Measurements from ENCODE around the gene PCDHAC1.

Gene PCDHAC1

DNA sequence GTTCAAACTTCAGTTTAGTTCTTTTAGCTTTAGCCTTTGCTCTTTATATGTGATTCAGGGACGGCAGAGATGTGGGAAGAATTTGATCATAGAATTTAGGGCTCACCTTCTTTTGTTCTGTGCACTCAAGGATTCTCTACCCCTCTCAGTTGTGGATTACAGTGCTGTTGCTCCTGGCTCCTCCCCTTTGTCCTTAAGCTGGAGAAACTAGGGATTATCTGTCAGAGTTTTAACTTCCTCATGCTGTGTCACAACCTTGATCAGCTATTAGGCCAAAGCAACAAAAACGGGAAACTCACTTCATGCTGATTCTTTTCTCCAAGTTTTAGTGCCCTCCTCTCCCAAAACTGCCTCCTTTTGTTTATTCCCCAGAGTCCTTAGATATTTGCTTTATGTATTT is 27.1 kb downstream of the PCDHAC1 start:
- Mint-ChIP-seq H3K27me3 (peaks cover 5% of the 10 kb centered on the region), H3K27ac (no peak overlapping the region), H3K9me3 (no peaks in the 10 kb centered on the region), H3K4me1 (no peaks in the 10 kb centered on the region), H3K4me3 (no peak overlapping the region), H3K36me3 (no peaks in the 10 kb centered on the region)

DNA sequence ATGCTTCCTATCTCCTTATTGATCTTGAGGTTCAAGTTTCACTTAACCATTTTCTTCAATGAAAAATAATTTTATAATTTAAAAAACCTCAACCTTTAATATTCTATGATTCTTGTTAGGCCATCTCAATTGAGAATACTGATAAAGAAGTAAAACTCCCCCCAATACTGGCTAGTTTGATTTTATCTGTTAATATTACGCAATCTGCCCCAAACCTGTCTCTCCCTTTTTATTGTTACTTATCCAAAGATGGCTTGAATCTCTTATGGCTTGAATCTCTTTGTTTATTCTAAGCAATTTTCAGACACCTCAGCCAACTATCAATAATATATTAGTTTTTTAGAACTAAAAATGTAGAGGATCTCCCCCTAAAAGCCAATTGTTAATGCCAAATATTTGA is 36.1 kb downstream of the PCDHAC1 start:
- Mint-ChIP-seq H3K27ac (no peak overlapping the region), H3K4me1 (no peaks in the 10 kb centered on the region), H3K9me3 (peaks cover 4% of the 10 kb centered on the region), H3K4me3 (no peak overlapping the region), H3K27me3 (peaks cover 38% of the 10 kb centered on the region), H3K36me3 (no peaks in the 10 kb centered on the region)

DNA sequence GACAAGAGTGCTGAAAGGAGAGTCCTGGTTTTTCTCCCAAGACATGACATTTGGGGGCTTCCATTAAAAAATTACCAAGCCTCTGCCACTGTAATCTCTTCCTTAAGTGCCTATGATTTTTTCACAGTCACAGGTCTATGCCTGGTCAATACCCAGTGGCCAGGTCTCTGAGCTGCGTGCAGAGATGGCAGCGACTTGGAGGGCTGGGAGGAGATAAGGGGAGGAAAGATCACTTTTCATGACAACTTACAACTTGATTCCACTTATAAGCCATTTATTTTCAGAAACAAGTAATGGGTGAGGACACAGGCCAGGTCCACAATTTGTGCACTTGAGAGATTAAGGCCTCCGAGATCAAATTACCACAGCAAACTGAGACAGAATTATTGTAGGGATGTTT is 38.3 kb downstream of the PCDHAC1 start:
- no peak overlapping the region for H3K4me3 Mint-ChIP-seq
- no peaks in the 10 kb centered on the region for H3K4me1 Mint-ChIP-seq
- H3K27me3 Mint-ChIP-seq, result peaks cover 46% of the 10 kb centered on the region
- H3K27ac Mint-ChIP-seq, result no peak overlapping the region
- no peaks in the 10 kb centered on the region for H3K36me3 Mint-ChIP-seq
- peaks cover 4% of the 10 kb centered on the region for H3K9me3 Mint-ChIP-seq

DNA sequence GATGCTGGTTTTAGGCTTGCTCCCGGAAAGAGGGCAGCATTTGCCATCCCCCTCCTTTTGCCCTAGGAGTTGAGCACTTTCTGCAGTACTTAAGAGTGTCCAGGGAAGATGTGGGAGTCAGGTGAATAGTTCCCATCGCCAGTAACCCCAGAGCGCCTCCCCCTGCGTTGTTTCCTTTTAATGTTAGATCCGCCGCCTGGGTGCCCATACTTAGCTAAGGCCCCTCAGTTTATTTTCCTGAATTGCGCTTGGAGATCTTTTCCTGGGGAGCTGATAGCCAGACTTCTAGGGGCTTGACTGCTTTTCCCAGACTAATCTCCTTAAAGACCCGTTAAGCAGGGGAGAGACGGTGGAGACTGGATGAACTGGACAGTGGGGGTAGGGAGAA is 39.8 kb downstream of the PCDHAC1 start:
- no peak overlapping the region for H3K27ac Mint-ChIP-seq
- no peaks in the 10 kb centered on the region for H3K36me3 Mint-ChIP-seq
- H3K27me3 Mint-ChIP-seq, result peaks cover 45% of the 10 kb centered on the region
- peak overlapping the region; percentile 58 for H3K4me3 Mint-ChIP-seq
- H3K4me1 Mint-ChIP-seq, result no peaks in the 10 kb centered on the region
- H3K9me3 Mint-ChIP-seq, result peaks cover 4% of the 10 kb centered on the region

DNA sequence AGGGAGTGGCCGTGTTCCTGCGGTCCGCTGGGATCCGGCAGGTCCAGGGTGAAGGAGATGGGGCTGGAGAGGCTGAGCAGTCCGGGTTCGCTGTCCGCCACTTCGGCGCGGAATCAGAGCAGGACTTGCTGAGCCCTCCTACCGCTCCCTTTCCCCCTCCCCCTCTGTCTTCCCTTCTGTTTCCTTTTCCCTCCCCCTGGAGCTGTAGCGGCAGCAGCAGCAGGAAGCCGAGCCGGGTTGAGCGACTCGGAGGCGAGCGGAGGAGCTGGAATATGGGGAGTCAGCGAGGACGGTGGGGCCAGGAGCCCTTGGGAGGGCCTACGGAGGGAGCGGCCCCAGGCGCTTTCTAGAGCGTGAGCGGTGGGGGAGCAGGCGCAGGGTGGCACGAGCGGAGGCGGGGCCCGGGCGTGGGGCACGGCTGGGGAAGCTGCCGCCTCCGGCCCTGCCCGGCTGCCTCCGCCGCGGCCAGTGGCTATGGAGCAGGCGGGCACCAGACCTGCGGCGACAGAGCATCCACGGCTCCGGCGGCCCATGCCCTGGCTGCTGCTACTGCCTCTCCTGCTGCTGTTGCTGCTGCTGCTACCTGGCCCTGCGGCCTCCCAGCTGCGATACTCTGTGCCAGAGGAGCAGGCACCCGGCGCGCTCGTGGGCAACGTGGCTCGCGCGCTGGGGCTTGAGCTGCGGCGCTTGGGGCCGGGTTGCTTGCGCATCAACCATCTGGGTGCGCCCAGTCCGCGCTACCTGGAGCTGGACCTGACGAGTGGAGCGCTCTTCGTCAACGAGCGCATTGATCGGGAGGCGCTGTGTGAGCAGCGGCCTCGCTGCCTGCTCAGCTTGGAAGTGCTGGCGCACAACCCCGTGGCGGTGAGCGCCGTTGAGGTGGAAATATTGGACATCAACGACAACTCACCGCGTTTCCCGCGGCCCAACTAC is 40.5 kb downstream of the PCDHAC1 start, which contains the start of gene PCDHAC2:
TSS of gene PCDHAC2 (plus strand) at position 184 of the 933 bp plus-strand sequence. CDS start at position 475, 291 bp downstream.
- peaks cover 42% of the 10 kb centered on the region for H3K27me3 Mint-ChIP-seq
- H3K4me3 Mint-ChIP-seq, result peak within 1 kb of the TSS; percentile 58
- H3K27ac Mint-ChIP-seq, result no peak within 1 kb of the TSS
- H3K4me1 Mint-ChIP-seq, result no peaks in the 10 kb centered on the region
- no peaks in the 10 kb centered on the region for H3K36me3 Mint-ChIP-seq
- peaks cover 4% of the 10 kb centered on the region for H3K9me3 Mint-ChIP-seq

DNA sequence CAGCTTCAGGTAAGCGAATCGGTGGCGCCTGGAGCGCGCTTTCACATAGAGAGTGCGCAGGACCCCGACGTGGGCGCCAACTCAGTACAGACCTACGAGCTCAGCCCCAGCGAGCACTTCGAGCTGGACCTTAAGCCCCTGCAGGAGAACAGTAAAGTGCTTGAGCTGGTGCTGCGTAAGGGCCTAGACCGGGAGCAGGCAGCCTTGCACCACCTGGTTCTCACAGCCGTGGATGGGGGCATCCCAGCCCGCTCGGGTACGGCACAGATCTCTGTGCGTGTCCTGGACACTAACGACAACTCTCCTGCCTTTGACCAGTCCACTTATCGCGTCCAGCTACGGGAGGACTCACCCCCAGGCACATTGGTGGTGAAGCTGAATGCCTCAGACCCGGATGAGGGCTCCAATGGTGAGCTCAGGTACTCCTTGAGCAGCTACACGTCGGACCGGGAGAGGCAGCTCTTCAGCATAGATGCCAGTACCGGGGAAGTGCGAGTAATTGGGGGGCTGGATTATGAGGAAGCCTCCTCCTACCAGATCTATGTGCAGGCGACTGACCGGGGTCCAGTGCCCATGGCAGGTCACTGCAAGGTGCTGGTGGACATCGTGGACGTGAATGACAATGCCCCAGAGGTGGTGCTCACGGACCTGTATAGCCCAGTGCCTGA is 41.3 kb downstream of the PCDHAC1 start:
- Mint-ChIP-seq H3K4me3 (no peak overlapping the region), H3K27ac (no peak overlapping the region), H3K9me3 (peaks cover 3% of the 10 kb centered on the region), H3K4me1 (no peaks in the 10 kb centered on the region), H3K36me3 (no peaks in the 10 kb centered on the region), H3K27me3 (peaks cover 42% of the 10 kb centered on the region)

DNA sequence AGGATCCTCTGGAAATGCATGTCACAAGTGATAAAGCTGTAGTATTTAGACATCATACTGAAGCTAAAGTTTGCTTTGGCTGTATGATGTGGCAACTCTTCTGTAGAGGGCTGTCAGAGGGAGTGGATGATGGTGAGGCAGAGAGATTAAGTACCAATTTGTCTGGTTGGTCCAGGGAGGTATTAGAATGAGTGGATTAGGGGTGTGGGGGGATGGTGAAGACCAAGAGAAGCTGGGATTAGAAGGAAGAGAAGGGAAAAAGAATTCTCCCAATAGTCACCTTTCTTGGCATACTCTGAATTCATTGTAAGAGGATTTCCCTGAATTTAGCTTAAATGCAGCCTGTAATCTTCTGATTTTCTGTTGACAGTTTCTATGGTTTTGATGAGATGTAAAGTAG is 43.8 kb downstream of the PCDHAC1 start:
- no peaks in the 10 kb centered on the region for H3K9me3 Mint-ChIP-seq
- H3K36me3 Mint-ChIP-seq, result no peaks in the 10 kb centered on the region
- H3K27me3 Mint-ChIP-seq, result peaks cover 26% of the 10 kb centered on the region
- no peak overlapping the region for H3K27ac Mint-ChIP-seq
- no peaks in the 10 kb centered on the region for H3K4me1 Mint-ChIP-seq
- H3K4me3 Mint-ChIP-seq, result no peak overlapping the region

DNA sequence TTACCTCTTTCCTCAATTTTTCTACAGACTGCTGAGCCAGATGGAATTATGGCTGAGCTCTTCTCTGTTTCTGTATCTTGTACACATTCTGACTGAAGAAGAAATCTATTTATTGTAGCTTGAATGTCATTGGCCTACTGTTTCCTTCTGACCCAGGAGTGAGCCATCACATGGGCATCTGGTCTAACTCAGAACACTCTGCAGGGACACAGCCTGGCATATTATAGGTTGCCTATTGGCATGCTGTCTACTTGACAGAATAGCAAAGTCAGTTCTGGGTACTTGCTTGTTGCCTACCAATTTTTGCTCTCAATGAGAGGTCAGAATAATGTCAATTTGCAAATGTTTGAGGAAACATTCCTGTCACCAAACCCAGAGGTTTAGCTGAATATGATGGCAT is 47.5 kb downstream of the PCDHAC1 start:
- Mint-ChIP-seq H3K4me1 (no peaks in the 10 kb centered on the region), H3K9me3 (no peaks in the 10 kb centered on the region), H3K27me3 (peaks cover 11% of the 10 kb centered on the region), H3K36me3 (no peaks in the 10 kb centered on the region), H3K4me3 (no peak overlapping the region), H3K27ac (no peak overlapping the region)

DNA sequence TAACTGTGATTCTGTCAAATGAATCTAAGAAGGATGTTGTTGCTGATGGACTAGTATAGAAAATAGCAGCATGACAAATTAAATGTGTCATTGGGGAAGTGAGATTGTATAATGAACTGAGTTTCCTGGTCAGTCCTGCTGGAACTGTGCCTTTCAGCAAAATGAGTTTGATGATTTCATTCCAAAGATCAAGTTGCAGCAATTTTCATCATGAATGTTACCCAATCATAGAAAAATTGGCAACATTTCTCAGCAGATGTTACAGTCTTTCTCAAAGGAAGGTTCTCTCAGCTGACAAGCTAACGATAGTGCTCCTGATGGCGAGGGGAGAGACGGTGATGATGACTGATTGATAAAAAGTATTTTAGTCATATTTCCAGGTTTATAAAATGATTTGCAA is 50.9 kb downstream of the PCDHAC1 start:
- H3K27me3 Mint-ChIP-seq, result peaks cover 17% of the 10 kb centered on the region
- no peak overlapping the region for H3K4me3 Mint-ChIP-seq
- H3K36me3 Mint-ChIP-seq, result no peaks in the 10 kb centered on the region
- H3K9me3 Mint-ChIP-seq, result no peaks in the 10 kb centered on the region
- H3K27ac Mint-ChIP-seq, result no peak overlapping the region
- no peaks in the 10 kb centered on the region for H3K4me1 Mint-ChIP-seq

DNA sequence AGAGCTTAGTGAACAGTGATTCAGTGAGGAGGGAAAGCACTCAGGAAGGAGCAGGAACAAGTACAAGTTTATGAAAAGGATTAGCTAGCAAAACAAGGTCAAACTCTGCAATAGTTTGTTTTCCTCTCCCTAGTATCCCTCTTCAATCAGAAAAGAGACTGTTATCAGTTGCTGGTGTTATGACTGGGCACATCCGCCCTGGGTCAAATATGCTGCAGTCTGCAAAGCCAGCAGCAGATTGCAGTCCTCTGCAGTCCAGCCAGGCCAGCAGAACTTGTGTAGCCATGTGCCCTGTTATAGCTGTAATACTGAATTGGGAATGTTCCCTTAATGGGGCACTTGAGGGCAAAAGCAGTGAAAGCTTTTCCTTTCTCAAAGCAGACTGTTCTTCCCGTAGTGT is 52.2 kb downstream of the PCDHAC1 start:
- no peak overlapping the region for H3K27ac Mint-ChIP-seq
- H3K36me3 Mint-ChIP-seq, result no peaks in the 10 kb centered on the region
- no peaks in the 10 kb centered on the region for H3K4me1 Mint-ChIP-seq
- H3K9me3 Mint-ChIP-seq, result no peaks in the 10 kb centered on the region
- H3K4me3 Mint-ChIP-seq, result no peak overlapping the region
- peaks cover 15% of the 10 kb centered on the region for H3K27me3 Mint-ChIP-seq

DNA sequence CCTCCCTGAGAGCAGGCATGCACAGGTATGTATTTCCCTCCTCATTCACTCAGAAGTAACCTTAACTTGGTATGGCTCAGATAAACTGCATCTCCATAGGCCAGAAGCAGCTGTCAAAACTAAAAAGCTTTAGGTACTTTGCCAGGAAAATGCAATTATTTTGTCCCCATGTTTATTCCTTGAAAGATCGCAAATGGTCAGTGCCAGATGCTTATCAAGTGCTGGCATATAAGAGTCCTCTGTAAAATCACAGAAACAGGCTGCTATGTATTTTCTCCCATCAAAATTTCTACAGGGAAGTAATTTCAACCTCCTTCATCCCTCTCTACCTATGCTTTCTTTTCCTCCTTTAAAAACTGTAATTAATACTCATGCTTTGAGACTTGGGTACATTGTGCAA is 52.9 kb downstream of the PCDHAC1 start:
- Mint-ChIP-seq H3K9me3 (no peaks in the 10 kb centered on the region), H3K4me3 (no peak overlapping the region), H3K36me3 (no peaks in the 10 kb centered on the region), H3K4me1 (no peaks in the 10 kb centered on the region), H3K27me3 (peaks cover 17% of the 10 kb centered on the region), H3K27ac (no peak overlapping the region)

All from activated naive CD4-positive, alpha-beta T cell treated with anti-CD3 and anti-CD28 coated beads, Interleukin-2, amount 50 U/mL, for 24 hours (primary cell).